Erythroblast (primary cell): ENCODE measurements around the gene PLCB3.

Experiments
- GATA1 ChIP-seq: IDR thresholded peaks from 2 replicates; pipeline ENCODE4 v1.6.1; 2011; ENCODE audit warnings: low read depth, mild to moderate bottlenecking, control low read depth, low read length, moderate library complexity
- POLR2A ChIP-seq: IDR thresholded peaks from 2 replicates; pipeline ENCODE4 v1.6.1; 2011; ENCODE audit warnings: mild to moderate bottlenecking, low read length

DNA sequence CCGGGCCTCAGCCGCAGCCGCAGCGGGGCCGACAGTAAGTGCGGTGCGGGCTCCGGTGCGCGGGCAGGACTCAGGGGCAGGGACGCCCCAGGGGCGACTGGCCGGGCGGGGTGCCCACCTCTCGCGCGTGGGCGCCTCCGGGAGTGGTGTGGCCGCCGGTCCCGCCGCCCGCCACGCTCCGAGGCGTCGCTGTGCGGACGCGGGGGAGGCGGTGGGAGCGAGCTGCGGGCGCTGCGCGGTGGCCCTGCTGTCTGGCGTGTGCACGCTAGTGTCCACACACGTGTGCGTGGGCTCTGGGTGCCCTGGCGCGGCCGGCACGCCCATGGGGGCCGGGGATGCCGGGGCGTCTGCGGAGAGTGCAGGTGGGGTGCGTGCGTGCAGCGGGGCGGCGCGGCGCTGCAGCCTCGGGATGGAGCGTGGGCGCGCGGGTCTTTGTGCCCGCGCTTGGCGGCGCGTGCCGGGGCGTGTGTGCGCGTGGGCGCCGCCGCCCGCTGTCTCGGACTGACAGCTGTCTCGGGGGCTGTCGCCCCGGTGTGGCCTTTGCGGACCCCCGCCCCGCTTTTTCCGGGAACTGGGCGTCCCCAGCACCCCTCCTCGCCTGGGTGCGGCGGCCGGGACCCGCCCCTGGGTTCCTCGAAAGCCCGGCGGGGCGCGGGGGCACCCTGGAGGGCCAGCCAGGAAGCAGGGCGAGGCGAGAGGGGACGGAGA is 40.6 kb downstream of the PLCB3 start:
- no peak for TF ChIP-seq POLR2A
- TF ChIP-seq GATA1: no peak
